Cerebellar cortex (tissue), 1 donor: ENCODE results near the gene ADK.
"Not testable (repeated sequence)": the region's sequence is repeated elsewhere in the genome, so short reads cannot be mapped to it uniquely, and the experiment has no call there.

Source experiments
- DNase-seq: peaks from one replicate; pipeline ENCODE4 v3.0.0-alpha.2; 2015; ENCODE audit warnings: low spot score

The ADK gene

DNA sequence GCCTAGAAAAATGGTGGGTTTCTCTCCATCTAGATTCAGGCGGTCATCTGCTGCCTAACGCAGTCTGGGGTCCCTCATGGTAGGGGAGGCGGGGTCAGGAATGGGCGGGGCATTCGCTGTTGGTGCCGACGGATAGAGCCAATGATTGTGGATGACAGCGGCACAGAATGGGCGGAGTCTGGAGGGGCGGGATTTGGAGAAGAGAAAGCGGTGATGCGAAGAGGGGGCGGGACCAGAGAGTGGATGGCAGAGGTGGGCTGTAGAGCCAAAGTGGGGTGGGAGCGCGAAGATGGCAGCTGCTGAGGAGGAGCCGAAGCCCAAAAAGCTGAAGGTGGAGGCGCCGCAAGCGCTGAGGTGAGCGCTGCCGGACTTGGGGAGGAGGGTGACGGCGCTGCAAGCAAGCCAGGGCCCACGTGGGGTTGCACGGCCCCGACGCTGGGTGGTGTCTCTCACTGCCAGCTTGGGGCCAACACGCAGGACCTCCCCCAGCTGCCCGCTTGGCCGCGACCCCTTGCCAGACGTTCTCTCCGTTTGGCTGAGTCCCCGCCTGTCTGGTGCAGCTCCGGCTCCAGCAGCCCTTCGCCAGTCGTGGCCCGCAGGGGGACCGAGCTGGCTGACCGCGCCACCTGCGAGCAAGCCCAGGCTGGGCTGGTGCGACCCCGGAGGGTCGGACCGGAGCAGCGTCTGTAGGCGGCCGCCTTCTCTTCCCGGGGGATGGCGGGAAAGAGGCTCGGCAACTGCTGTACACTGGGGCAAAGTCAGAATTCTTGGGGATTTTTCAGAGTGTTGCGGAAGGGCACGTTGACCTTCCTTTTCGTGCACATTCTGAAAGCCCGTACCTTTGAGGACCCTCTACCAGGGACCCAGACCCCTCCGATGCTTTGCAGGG lies at the start of gene ADK:
Gene ADK, plus strand, starts transcription at position 232 of the 889 bp plus-strand sequence. Its CDS starts 58 bp downstream, at position 290.
- DNase-seq = peak; percentile 99

GRCh38 chr10:74103560-74104258 lies 47.3 kb upstream of the ADK start:
- peak; percentile 64 for DNase-seq

DNA sequence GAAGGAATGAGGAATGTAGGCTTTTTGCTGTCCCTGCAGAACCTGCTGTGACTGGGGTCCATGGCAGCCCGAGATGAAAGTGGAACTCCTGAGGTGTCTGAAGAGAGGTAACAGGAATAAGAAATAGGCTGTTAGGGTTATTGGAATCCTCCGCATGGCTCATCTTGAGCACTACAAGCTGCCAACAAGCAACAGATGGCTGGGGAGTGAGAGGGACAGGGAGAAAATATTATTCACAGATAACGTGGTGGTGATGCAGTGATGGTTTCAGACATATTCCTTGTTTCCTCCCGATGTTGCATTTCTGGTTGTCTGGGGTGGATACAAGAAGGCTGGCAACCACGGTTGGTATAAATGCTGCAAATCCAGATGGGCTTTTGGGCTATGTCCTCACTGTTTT lies 46.5 kb upstream of the ADK start:
- DNase-seq = peak; percentile 74

DNA sequence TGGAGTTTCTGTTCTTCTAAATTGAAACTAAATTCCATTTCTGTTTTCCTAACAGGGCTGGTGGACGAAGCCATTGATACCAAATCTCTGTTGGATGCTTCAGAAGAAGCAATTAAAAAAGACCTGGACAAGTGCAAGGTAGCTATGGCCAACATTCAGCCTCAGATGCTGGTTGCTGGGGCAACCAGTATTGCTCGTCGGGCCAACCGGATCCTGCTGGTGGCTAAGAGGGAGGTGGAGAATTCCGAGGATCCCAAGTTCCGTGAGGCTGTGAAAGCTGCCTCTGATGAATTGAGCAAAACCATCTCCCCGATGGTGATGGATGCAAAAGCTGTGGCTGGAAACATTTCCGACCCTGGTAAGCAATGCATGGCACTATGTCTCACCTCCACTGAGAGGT lies 46.0 kb upstream of the ADK start:
- DNase-seq = peak; percentile 75

DNA sequence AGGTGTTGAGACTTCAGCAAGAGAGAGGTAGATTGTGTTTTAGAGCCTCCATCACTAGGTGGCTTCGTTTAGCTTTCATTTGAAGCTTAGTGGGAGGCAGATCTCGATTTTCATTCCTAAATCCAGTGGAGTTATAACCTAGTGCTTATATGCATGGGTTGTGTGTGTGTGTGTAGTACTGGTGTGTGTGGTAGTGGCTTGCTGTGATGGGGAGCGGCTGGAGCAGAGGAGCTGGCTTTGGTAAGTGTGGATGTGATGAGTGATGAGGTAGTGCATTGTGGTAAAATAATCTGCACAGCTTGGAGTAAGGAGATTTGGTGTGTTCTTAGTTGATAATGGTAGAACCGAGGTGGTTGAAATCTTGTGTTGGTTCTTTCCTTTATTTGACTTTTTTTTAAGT lies 43.6 kb upstream of the ADK start:
- DNase-seq = no peak

- no peak for DNase-seq
Observed at GRCh38 chr10:74109452-74109851, 41.6 kb upstream of the ADK start.

DNA sequence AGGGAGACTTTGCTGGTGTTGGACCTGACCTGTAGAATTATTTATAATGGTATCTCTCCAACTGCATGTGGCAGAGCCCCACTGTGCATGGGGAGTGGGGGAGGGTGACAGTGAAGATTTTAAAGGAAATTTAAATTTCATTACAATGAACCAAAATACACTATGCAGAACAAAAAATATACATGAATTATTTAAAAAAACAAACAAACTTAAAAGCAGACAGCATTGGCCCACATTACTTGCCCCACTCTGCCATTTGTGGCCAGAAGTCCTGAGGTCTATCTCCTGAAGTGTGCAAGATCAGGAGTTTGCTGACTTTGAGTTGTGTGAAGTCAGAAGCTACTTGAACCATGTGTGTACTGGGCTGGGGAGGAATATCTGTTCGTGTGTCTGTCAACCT lies 40.9 kb upstream of the ADK start:
- no peak for DNase-seq

GRCh38 chr10:74111799-74112198 lies 39.2 kb upstream of the ADK start:
- no peak for DNase-seq

DNA sequence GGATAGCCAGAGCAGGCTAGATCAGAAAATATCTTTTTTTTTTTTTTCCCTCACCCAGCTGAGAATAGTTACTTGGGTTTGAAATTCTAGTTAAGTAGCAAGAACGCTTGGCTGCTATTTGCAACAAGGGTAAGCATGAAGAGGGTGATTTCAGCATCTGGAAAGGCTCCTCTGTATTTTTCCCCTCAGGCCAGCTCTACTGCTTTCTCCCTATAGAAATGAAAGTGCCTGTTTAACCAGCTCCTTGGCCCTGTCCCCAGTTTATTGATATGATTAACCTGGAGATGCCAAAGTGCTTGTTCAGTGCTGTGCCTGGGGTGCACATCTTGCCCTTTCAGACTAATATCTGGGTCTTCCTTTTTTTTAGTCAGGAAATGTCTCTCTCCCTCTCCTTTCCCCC lies 37.5 kb upstream of the ADK start:
- no peak for DNase-seq

DNA sequence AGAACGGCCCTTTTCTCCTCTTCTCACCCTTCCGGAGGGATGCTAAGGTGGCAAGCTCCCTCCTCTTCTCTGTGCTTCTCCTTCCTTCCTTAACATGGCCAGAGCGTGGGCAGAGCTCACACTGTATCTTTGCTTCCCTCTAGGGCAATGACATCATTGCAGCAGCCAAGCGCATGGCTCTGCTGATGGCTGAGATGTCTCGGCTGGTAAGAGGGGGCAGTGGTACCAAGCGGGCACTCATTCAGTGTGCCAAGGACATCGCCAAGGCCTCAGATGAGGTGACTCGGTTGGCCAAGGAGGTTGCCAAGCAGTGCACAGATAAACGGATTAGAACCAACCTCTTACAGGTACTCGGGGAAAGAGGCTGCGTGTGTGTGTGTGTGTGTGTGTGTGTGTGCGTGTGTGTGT lies 37.0 kb upstream of the ADK start:
- DNase-seq = peak; percentile 66

DNA sequence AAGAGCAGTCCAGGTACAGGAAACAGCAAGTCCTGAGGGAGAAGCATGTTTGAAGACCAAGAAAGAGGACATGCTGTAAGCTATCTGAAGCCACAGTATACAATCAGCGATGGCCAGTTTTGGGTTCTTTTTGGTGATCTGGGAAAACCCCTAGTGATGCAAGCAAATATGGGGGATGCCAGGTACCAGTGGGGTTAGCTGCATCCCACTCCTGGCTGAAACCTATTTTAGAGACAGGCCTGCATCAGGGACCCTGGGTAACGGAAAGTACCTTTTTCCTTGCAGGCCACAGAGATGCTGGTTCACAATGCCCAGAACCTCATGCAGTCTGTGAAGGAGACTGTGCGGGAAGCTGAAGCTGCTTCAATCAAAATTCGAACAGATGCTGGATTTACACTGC lies 33.3 kb upstream of the ADK start:
- DNase-seq = no peak

GRCh38 chr10:74118804-74119203 lies 32.2 kb upstream of the ADK start:
- no peak for DNase-seq

DNA sequence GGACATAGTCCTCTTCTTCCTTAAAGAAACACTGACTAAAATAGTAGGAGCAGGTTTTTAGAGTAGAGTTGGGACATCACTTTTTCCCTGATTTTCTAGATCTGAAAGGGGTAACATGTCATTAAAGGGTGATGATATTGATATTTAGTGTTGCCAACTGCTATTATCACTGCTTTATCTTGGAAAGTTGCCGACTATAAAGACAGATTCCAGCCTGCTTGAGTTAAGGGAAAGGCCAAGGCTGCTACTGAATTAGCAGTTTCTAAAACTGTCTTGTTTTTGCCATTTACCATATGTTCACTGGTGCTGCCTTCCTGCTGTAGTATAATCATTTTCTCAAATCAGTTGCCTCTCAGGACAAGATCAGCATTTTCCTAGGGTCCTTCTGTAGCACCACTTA lies 30.1 kb upstream of the ADK start:
- no peak for DNase-seq

GRCh38 chr10:74121368-74121767 lies 29.7 kb upstream of the ADK start:
- DNase-seq = no peak

GRCh38 chr10:74122060-74122459 lies 29.0 kb upstream of the ADK start:
- no peak for DNase-seq

DNA sequence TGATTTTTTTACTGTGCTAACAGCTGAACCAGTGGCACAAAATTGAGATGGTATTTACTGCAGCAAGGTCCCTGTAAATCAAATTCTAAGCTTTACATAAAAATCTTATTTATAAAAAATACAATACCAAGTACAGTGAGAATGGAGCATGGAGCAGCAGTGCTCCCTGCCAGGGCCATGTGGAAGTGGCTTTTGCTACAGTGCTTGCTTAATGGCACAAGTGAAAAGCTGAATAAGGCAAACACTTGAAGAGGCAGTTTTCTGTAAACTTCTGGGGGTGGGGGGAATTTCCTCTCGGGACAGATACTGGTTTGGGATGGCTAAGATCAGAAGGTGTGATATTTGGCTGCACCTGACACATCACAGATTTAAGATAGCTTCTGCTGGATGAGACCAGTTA lies 27.9 kb upstream of the ADK start:
- DNase-seq = no peak

DNA sequence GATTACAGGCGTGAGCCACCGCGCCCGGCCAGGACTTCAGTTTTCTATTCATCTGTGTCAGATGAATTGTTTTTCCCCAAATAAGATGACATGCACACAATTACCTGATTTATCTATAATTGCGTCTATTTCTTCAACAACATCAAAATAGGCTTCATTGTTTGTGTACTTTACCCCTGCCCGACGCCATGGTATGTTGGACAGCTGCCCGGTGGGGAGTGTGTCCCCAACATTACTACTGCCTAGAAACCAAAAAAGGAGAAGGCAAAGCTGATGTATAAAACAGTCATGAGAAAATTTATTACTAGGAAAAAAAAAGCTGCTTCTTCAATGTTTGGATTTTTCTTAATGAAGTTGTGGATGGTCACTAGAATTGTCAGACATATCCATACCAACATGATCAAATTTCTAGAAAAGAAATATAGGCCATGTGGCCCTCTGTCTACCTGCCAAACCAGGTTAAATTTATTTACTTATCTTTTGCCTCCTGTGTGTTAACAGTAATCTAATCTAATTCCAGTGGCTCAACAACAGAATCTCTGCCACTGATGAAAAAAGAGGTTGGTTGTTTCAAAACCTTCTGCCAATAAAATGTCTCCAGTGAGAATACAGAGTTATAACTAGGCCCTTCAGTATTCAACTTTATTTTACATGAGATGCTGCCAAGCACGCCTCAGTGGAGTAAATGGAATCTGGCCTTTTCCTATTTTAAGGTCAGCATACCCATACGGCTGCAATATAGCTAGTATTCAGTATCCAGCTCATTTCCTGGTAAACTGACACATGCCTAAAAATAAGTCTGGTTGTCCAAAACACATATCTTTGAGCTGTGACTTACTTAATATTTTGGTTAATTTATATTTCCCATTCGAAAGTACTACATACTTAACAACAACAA lies 16.8 kb upstream of the ADK start:
- no peak for DNase-seq

DNA sequence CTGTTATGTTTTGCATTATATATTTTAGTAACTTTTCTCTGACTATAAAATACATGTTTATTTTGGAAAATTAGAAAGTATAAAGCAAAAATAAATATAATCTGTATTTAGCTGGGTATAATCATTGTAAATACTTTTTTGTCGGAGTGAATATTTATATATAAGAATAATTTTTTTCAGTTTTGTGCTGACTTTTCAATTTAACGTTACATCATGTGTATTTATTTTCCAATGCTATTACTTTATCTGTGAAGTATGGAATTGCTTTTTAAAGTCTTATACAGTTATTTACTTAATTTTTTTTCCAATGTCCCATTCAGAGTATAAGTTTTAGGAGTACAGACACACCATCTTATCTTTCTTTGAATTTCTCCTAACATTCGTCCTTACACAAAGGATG lies 15.6 kb upstream of the ADK start:
- no peak for DNase-seq

DNA sequence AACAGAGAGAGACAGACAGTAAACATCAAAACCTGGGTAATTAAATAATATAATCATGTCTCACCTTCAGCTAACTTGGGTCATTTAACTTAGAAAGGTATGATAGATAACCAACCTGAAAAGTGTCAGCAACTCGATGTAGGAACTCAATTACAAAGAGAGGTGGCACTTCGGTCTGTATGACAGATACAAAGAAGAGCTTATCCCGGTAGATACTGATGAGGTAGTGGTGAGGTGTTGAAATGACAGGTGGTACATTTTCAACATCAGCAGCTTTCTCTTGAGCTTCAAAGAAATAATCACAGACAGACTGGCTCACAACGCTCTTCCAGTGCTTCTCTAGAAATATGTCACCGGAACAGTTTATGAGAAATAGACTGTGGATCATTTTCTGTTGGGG lies 13.0 kb upstream of the ADK start:
- DNase-seq = no peak

DNA sequence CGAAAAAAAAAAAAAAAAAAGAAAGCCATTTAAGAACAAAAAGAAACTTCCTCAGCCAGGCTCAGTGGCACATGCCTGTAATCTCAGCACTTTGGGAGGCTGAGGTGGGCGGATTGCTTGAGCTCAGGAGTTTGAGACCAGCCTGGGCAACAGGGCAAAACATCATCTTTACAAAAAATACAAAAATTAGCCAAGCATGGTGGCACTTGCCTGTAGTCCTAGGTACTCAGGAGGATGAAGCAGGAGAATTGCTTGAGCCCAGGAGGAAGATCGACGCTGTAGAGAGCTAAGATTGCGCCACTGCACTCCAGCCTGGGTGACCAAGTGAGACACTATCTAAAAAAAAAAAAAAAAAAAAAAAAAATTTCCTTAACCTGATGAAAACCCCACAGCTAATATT lies 12.4 kb upstream of the ADK start:
- DNase-seq = not testable (repeated sequence)

- DNase-seq = no peak
Observed at GRCh38 chr10:74139981-74140380, 11.0 kb upstream of the ADK start.

GRCh38 chr10:74140553-74140952 lies 10.5 kb upstream of the ADK start:
- DNase-seq = no peak
